GM21723 (cell line): ENCODE results near the gene PDE2A.

Experiments used
- ATAC-seq: cut with Tn5 transposase; IDR thresholded peaks from one replicate; pipeline ENCODE4 v1.9.1; 2021; ENCODE audit warnings: mild to moderate bottlenecking, moderate library complexity; ENCODE audit not compliant: unreplicated experiment

The PDE2A gene

DNA sequence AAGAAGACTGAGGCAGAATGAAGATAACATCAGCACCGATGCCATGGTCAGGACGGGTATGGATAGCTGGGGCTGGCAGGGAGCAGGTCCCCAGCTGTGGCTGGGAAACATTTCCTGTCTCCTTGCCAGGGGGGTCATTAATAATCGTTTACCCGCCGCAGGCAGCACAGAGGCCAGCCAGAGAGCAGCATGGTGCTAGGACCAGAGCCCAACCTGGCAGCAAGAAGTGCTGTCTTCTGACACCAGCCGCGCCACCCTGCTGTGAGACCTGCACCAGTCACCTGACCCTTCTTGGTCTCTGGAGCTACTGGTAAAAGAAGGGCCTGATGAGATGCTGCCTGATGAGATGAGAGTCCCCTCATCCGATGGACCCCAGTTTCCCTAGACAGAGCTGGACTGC lies 36.3 kb downstream of the PDE2A start:
- ATAC-seq = no peak

DNA sequence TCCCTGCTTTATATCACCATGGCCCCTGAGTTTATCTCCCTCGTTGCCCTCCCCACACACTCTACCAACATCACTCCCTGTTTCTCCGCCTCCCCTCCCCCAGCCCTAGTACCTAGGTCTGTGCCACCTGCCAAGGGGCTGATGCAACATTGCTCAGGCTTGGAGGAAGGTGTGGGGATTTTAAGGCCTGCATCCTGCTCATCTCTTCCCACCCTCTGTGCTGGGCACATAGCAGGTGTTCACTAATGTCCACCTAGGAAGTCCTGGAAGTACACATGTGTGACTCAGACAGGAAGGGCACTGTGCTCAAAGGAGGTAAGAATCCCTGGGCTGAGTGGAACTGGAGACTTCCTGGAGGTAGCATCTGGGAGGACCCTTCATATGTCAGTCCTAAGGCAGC lies 37.0 kb downstream of the PDE2A start:
- ATAC-seq = no peak

DNA sequence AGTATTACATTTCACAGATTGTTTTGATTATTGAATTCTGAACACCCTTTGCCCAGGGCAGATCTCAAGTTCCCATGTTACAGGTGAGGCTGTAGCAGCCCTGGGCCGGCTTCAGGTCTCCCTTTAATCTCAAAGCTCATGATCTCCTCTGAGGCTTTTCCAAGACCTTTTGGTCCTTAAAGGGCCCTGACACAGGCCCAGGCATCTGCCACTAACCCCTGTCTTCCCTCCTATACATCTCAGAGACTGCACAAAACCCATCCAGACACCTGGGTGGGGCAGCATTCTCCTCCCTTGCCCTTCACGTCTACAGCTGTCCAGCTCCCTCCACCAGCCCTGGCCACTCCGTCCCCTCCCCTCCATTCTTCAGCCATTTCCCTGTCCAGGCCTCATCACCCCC lies 37.8 kb downstream of the PDE2A start:
- no peak for ATAC-seq

DNA sequence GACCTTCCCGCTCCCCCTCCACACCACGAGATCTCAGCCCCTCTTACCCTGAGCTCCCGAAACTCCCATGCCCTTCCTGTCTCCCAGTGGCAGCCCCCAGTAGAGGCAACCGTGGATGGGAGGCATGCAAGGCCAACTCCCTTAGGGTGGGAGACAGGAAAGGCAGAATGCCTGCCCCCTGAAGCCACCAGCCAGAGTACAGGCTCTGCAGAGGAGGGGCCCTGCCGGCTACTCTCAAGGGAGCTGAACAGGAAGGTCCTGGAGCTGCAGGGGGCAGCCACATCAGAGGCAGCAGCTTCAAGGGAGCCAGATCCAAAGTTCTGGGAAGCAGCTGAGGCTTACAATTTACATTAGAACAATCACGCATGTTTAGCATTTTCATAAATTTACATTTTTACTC lies 38.3 kb downstream of the PDE2A start:
- no peak for ATAC-seq

DNA sequence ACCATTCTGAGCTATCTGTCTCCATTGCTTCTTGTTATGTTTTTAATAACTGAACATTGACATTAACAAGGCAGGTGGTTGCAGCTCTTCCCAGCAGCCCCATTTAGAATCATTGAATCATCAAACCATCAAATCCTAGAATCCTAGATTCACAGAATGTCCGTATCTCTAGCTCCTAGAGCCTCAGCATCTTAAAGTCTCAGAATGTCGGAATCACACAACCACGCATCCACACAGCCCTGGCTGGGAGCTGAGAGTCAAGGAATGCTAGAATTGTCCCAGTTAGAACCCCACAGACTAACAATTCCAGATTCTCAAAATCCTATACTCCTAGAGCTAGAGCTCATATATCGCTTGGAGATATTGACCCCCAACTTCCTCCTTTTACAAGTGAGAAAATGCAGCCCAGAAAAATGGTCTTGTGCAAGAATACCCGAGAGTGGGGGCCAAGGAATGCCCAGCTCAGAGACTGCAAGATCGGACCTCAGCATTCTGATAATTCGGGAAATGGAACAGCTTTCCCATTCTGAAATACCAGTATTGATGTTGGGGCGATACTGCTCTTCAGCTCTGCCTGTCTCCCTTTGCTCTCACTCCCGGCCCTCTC lies 38.8 kb downstream of the PDE2A start:
- ATAC-seq = no peak

DNA sequence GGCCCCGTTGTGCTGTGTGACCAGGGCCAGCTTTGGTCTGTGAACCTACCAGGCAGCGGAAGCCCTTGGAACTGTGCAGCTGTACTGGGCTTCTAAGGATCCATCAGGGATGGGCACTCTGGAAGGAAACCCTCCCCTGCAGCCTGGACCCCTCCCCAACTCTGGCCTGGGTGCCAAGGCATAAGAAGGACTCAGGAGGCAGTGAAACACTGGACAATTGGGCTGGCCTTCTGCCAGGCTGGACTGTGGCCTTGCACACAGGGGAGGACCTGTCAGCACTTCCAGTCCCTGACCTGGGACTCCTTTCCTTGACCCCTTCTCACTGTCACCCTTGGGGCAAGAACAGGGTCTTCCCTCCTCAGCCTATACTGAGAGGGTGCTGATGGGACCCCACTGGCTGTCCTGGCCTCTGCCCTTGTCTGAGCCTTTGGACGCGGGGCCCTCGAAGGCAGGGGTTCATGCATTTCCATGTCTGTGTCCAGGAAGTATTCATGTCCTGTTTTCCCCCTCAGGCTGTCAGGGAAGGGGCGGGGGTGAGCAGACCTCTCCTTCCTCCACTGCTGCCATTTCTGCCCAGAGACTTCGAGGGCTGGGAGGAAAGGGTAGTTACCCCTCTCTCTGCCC lies 39.6 kb downstream of the PDE2A start:
- no peak for ATAC-seq

DNA sequence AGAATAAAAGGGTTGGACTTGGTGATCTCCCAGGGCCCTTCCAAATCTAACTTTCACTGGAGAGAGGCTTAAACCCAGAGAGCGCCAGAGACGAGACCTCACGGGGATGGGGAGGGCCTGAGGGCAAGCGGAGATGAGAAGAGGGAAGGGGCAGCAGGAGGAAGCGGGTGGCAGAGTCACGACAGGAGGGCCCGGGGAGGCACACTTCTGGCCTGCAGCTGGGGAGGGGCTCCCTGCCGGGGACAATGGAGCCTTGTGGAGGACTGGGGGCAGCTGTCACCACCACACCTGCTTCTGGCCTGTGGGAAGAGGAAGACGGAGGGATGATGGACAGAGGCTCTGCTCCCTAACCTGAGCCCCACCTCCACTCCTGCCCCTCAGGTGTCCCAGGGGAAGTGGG lies 40.2 kb downstream of the PDE2A start:
- ATAC-seq = no peak

DNA sequence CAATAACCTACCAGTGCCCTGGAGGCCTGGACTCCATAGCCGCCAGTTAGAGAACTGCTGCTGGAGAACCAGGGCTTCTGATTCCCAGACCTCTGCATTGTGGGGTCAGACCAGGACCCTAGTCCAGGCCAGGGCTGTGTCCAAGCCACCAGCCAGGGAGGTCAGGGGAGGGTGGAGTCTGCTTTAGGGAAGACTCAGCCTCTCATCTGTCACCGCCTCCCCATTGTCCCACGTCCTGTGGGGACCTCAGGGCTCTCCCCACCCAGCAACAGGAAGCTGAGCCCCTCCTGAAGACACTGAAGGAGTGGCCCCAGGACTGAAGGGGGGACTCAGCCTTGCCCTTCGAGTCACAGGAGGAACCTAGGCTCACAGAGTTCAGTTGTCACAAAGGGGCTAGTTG lies 41.2 kb downstream of the PDE2A start:
- no peak for ATAC-seq

DNA sequence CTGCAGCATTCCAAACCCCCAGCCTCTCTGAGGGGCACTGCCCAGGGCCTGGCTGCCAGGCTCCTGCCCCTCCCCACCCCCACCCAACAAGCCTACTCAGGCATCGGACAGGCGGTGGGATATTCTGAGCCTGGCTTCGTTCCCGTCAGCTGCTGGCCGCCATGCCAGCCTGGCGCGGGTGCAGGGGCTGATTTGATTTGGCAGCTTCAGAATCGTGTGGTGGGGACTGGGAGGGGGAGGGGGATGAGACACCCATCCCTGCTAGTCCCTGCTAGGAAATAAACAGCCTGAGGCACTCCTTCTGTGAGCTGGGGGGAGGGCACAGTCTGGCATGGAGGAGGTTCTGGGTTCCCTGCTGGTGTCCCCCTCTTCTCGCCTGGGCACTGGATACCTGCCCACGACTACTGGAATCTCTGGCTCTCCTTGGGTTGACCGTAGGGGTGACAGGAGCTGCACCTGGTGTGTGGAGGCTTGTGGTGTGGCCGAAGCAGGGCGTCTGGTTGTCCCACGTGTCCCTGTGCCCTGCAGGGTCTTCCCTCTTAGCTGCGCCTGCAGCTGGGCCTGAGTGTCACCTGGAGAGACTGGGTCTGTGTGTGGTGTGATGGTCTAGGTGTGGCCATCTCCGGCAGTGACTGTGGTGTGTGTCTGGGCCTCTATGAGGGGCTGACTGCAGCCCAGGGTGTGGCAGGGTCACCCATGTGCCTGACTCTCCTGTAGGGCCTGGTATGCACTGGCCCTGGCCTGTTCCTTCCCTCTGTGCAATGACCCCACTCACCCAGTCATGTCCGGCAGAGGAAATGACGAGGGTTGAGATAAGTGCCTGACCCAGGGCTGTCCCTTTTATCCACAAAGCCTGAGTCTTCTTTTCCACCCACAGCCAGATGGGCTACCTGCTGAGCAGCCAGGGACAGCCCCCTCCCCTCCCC lies 42.2 kb downstream of the PDE2A start:
- no peak for ATAC-seq

DNA sequence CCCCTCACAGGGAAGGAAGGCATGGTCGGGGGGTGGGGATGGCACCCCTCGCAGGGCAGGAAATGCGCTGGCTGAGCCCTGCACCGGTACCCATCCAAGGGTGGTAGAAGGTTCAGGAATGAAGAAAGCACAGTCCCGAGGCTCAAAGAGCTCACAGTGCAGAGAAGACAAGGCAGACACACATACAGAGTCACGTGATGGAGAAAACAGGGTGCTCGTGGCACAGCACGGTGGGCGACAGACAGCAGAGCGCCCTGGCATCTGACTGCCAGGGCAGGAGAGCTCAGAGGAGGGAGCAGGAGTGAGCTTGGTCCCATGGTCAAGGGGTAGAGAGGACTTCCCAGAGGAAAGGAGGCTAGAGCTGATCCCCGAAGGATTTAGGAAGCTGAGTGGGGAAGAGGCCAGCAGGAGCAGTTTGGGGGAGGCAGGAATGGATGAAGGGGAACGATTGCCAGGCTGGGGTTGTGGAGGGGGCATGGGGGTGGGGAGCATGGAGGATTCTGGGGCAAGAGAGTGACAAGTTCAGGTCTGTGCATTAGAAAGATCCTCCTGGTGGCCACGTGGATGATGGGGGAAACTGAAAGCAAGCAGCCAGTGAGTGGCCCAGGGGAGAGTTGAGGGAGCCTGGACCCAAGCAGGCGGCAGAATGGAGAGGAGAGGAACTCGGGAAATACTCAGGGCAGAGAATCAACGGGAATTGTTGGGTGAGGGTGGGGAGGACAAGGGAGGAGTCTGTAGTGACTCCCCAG lies 43.9 kb downstream of the PDE2A start:
- ATAC-seq = no peak

DNA sequence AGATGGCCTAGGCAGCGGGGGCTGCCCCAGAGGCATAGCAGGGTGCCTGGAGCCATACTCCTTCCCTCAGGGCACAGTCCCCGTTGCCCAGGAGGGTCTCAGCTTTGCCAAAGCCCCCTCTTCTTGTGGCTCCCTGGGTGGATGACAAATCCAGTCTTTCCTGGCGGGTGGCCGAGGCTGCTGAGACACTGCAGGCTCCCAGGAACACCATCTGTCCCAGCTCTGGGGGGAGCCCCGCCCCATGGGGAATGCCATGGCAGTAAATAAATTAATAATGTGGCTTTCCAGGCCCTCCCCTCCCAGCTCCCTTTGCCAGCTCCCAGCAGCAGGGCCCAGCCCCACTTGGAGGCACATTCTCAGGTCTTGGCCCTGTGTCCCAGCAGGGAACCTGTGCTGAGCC lies 45.0 kb downstream of the PDE2A start:
- ATAC-seq = no peak

DNA sequence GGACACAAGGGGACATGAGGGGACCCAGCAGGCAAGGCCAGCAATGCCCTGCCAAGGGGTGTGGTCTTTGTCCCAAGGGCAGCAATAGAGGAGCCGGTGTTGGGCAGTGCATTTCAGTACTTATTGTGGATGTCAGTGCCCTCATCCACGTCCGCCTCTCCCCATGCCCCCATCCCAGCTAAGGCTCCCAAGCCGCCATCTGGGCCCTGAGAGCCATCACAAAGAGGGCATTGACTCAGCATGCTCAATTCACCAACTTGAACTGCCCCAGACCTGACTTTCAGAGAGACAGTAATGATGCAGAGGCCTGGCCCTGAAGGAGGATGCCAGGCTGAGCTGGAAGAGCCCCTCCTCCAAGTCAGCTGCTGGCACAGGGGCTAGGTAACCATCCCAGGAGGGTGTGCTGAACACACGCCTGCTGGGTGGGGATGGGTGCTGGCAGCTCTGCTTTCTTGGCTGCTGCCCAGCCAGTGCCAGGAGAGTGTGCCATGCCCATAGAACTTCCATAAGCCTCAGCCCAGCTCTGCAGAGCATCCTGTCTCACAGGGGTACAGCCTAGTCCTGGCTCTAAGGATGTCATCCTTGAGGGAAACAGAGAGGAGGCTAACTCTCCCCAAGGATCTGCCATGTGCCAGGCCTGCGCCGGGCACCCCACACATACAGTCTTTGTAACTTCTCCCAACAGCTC lies 46.5 kb downstream of the PDE2A start:
- ATAC-seq = no peak

DNA sequence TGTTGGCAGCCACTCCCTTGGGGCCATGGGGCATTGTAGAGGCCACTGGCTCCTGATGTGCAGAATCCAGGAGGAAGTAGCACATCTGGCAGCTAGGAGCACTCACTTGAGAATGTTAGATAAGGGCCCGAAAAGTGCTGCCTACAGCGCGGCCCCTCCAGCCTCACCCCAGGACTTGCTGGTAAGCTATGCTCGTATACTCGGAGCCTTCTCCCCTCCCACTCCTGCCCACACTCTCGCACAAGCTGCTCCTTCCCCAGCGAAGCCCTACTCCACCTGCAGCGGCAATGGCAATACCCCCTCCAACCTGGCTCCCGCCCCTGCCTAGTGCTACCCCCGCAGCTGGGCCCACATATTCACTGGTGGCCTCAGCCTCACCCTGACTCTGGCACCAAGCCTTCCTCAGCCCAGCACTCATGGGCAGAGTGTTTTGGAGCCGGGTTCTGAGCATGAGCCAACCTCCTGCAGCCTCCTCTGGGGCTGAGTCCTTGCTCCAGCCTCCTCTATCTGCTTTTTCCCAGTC lies 47.7 kb downstream of the PDE2A start:
- no peak for ATAC-seq

DNA sequence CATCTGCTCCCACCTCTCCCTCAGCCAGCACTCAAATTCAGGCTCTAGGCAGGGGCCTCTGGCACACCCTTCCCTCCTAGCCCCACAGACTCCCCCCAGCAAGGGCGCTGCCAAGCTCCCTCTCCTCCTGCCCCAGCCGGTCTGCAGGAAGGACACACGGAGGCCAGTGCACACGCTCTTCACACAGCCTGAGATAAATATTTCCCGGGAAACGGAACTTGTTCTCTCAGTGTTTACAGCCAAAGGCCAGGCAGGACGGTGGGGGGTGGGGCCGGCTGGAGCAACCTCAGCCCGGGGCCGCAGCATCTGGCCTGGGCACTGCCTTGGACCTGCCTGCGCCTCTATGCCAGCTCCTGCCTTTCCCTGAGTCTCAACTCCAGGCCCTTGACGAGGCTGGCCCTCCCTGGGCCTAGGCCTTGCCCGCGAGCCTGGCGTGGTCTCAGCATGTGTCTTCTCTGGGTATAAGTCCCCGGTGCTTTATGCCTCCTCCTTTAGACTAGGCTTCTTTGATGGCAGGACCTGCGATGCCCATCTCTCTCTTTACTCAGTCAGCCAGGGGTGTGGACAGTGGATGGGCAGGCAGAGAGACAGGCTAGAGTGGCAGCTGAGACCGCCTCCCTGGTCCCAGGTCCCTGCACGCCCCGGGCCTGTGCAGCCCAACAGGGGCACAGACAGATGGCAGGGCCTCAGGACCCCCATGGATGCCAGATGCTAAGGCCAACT lies 48.4 kb downstream of the PDE2A start:
- no peak for ATAC-seq

DNA sequence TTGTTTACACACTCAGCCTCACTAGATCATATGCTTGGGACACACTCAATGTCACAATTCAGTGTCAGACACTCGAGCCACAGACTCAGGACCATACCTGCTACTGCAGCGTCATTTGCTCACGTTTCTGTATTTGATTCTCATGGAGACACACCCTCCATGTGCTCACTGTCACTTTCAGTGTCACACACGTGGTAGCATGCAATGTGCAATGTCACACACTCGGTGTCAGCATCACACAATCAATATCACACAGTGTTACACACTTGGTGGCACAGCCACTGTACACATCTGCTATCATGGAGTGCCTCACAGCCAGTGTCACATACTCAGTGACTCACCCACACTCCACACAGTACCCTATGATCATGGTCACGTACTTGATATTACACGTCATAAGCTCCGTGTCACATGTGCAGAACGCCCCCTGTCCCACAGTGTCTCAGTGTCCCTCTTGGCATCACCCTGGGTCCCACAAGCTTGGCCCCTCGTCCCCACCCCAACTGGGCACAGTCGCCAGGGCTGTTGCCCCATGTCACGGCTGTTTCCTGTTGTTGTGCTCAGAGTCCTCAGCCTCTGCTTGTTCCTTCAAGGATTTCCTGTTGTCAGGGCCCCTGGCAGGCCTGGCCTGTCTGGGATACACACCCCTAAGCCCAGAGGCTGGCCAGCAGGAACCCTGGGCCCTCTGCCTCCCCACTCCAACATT lies 49.6 kb downstream of the PDE2A start:
- no peak for ATAC-seq

DNA sequence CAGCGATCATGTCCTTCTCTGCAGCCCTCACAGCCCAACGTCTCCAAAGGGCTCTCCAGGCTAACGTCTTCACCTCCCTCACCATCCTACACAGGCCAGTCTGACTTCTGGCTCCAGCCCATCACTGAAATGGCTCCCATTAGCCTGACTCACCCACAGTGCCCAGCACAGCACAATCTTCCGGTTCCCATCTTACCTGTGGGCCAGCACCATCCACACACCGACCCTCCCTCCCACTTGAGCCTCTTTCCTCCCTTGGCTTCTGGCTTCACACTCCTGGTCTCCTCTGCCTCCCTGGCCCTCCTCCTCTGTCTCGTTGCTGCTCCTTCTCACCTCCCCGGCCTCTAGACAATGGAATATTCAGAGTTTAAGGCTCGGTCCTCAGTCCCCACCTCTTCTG lies 51.2 kb downstream of the PDE2A start:
- no peak for ATAC-seq

DNA sequence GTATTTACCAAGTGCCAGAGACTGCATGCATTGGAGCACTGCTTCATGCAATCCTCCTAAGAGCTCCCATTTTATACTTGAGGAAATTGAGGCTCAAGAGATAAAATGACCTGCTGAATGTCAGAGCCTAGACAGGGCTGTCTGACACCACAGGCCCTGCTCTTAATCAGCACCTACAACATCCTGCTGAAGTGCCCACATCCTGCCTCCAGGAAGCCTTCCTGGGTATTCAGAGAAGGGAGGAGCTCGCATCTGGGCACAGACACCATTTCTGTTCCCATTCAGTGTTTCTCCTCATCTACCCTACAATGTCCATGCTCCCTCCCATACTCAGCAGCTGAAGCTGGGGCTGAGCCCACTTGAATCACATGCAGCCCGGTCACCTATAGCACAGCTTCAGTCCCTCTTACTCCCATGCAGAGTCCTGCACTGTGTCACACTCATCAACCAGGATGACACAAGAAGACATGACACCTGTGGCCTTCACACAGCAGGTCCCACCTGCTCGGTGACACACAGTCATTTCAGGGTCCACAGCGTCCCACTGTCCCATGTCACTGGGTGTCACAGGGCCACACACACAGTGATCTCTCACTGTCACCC lies 53.1 kb downstream of the PDE2A start:
- no peak for ATAC-seq

DNA sequence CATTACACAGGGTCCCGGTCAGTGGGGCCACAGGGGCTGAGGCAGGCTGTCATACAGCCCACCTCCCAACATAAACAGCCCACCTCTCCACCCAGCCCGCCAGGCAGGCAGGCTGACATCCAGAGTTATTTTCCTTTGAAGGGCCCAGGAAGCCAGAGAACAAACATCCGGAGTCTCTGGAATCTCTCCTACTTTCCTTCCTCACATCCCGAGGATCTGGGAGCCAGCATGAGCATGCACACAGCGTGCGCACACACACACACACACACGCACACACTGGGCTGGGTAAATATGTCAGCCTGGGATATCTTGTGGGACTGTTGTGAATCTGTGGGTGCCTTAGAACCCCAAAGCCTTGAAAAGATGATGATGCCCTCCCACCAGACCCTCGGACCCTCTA lies 55.4 kb downstream of the PDE2A start:
- no peak for ATAC-seq
